Adrenal gland (tissue), 12 donors: ENCODE results near the gene ROR1. TPM values are rescaled to one million over a fixed set of nuclear protein-coding genes. Genes with fewer than 3 reads are reported as not detected.

ENCODE experiments used
- DNase-seq, 7 donors: peaks; one replicate each; pipeline ENCODE4 v3.0.0-alpha.2; 2019 to 2020
- H3K27ac ChIP-seq, 5 donors: fragments of 200-600 bp; sonication (generic) in 4 of 5; 1 replicate in 3 of 5; 2 replicates in 2 of 5; pipeline versions ENCODE4 v1.5.1 to v1.8.0; 2016 to 2020; ENCODE audit warnings: mild to moderate bottlenecking in 1 of 5
- H3K27me3 ChIP-seq: fragments of 200-600 bp; 2 replicates; pipeline ENCODE4 v1.8.0; 2021
- H3K36me3 ChIP-seq, 2 donors: fragments of 200-600 bp; replicated peaks in 1 of 2; 1 replicate in 1 of 2; 2 replicates in 1 of 2; pipeline versions ENCODE4 v1.5.1 to v1.8.0; 2018 to 2022
- H3K4me1 ChIP-seq, 2 donors: fragments of 200-600 bp; replicated peaks in 1 of 2; 1 replicate in 1 of 2; 2 replicates in 1 of 2; pipeline versions ENCODE4 v1.5.1 to v1.8.0; 2018 to 2021
- H3K4me3 ChIP-seq, 4 donors: fragments of 200-600 bp; sonication (generic) in 3 of 4; one replicate each; pipeline ENCODE4 v1.5.1; 2016 to 2018
- H3K9me3 ChIP-seq, 3 donors: fragments of 200-600 bp; sonication (generic) in 1 of 3; replicated peaks in 1 of 3; 1 replicate in 2 of 3; 2 replicates in 1 of 3; pipeline versions ENCODE4 v1.5.1 to v1.8.0; 2016 to 2021
- POLR2A ChIP-seq, 2 donors: fragments of 450-650 bp; IDR thresholded peaks; one replicate each; pipeline ENCODE4 v1.6.1; 2017; ENCODE audit warnings: antibody characterized with exemption in 2 of 2, mild to moderate bottlenecking in 2 of 2, moderate library complexity in 1 of 2
- WGBS, 4 donors: extraction: QIAGEN DNeasy Blood & Tissue Kit in 2 of 4; methylation state at CpG; one replicate each; pipeline versions ENCODE4 v1.1.5 to v1.1.7; 2013 to 2017; 5-methylcytosine and 5-hydroxymethylcytosine counted together
- intact Hi-C, 2 donors: fragments of 100-400 bp; cut with DNase I; formaldehyde crosslinking; loops; one replicate each; pipeline versions ENCODE4 v1.14.1 to v1.15.0; 2022 to 2023
- polyA plus RNA-seq, 3 donors: library from polyadenylated mRNA; stranded (reverse); fragments of 200-250 nt in 2 of 3; fragments of 350-450 nt in 1 of 3; fragmentation: Illumina TruSeq in 1 of 3; extraction: RNeasy Lipid Tissue Mini Kit (QIAGEN cat#74804) in 1 of 3; gene quantifications; one replicate each; pipeline ENCODE4 v1.2.3, GENCODE V29; 2013 to 2014
- total RNA-seq, 9 donors: library from RNA; depleted of rRNA in 4 of 9; stranded (reverse); fragments of >200 nt in 4 of 9; fragments of 120-200 nt in 1 of 9; fragmentation: NEBNext Ultra II Directional in 1 of 9; extraction: Animal tissue kit (Norgen Biotek cat#: 25700) in 1 of 9; gene quantifications; one replicate each; pipeline versions ENCODE4 v1.1.0 to v1.2.4, GENCODE V29; 2013 to 2023
- TF ChIP-seq, protein P1 (sequence below), 6 experiments: fragments of 450-650 bp in 4 of 6; fragments of 200-600 bp in 2 of 6; sonication (generic) in 1 of 6; IDR thresholded peaks; 1 replicate in 5 of 6; 2 replicates in 1 of 6; pipeline versions ENCODE4 v1.5.1 to v1.8.0; 2016 to 2021; ENCODE audit warnings: antibody characterized with exemption in 6 of 6, mild to moderate bottlenecking in 2 of 6, moderate library complexity in 1 of 6
- donor health status: healthy with polysubstance abuse.
- donor health status: Bipolar disorder and iron deficiency.
- donor health status: DM: yes; HTN: yes; CAD: no.
- donor health status: DM: no; HTN: no; CAD: no.
- donor health status: DM: no; HTN: no; CAD: no.
- donor health status: DM: yes; HTN: yes; CAD: no.

The ROR1 gene
- total and polyA plus RNA-seq, 12 donors: 0.54 to 4.6 (median 2.6) TPM

- Histone ChIP-seq H3K4me1 (peaks cover 5 to 6% of the 10 kb centered on the region in 2 donors), H3K27ac (peak overlapping the region in 2 of 5 donors; percentile 24 to 56), H3K4me3 (no peak overlapping the region), H3K36me3 (no peaks in the 10 kb centered on the region), H3K27me3 (no peaks in the 10 kb centered on the region), H3K9me3 (no peaks in the 10 kb centered on the region)
- TF ChIP-seq, protein P1, sequence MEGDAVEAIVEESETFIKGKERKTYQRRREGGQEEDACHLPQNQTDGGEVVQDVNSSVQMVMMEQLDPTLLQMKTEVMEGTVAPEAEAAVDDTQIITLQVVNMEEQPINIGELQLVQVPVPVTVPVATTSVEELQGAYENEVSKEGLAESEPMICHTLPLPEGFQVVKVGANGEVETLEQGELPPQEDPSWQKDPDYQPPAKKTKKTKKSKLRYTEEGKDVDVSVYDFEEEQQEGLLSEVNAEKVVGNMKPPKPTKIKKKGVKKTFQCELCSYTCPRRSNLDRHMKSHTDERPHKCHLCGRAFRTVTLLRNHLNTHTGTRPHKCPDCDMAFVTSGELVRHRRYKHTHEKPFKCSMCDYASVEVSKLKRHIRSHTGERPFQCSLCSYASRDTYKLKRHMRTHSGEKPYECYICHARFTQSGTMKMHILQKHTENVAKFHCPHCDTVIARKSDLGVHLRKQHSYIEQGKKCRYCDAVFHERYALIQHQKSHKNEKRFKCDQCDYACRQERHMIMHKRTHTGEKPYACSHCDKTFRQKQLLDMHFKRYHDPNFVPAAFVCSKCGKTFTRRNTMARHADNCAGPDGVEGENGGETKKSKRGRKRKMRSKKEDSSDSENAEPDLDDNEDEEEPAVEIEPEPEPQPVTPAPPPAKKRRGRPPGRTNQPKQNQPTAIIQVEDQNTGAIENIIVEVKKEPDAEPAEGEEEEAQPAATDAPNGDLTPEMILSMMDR (IDR thresholded peaks at IDR 0.05): no peak
- TF ChIP-seq POLR2A (IDR thresholded peaks at IDR 0.05): no peak
- 13 to 25% (median 19%) methylated on average over 3 of the region's 3 CpGs for WGBS, 4 donors
- intact Hi-C loops: no loop called here
- DNase-seq: peak; percentile 57 to 74 (median 64)
Measured at GRCh38 chr1:64039390-64039926, 265.6 kb downstream of the ROR1 start.

GRCh38 chr1:64041371-64042131 is 267.7 kb downstream of the ROR1 start:
- intact Hi-C loops: no loop called here
- TF ChIP-seq POLR2A (IDR thresholded peaks at IDR 0.05): no peak
- TF ChIP-seq, protein P1 (IDR thresholded peaks at IDR 0.05): no peak
- Histone ChIP-seq H3K27ac (no peak overlapping the region), H3K36me3 (no peaks in the 10 kb centered on the region), H3K27me3 (no peaks in the 10 kb centered on the region), H3K4me1 (peaks cover 5 to 6% of the 10 kb centered on the region in 2 donors), H3K9me3 (no peaks in the 10 kb centered on the region), H3K4me3 (no peak overlapping the region)
- 77 to 95% (median 86%) methylated on average over 3 of the region's 3 CpGs for WGBS, 4 donors
- no peak for DNase-seq

- Histone ChIP-seq H3K9me3 (no peaks in the 10 kb centered on the region), H3K4me1 (peaks cover 5 to 6% of the 10 kb centered on the region in 2 donors), H3K27me3 (no peaks in the 10 kb centered on the region), H3K27ac (no peak overlapping the region), H3K36me3 (no peaks in the 10 kb centered on the region), H3K4me3 (no peak overlapping the region)
- no peak for TF ChIP-seq POLR2A (IDR thresholded peaks at IDR 0.05)
- TF ChIP-seq, protein P1 (IDR thresholded peaks at IDR 0.05): no peak
- 71 to 85% (median 80%) methylated on average over 10 of the region's 10 CpGs for WGBS, 4 donors
- peak in 1 of 7 donors; percentile 2 for DNase-seq
- intact Hi-C loops: no loop called here
Measured at GRCh38 chr1:64042331-64043100, 268.7 kb downstream of the ROR1 start.

GRCh38 chr1:64043288-64043687 is 269.5 kb downstream of the ROR1 start:
- H3K27me3 ChIP-seq: no peaks in the 10 kb centered on the region
- H3K9me3 ChIP-seq: no peaks in the 10 kb centered on the region
- no peaks in the 10 kb centered on the region for H3K36me3 ChIP-seq
- no peak overlapping the region for H3K4me3 ChIP-seq
- DNase-seq: no peak
- TF ChIP-seq, protein P1 (IDR thresholded peaks at IDR 0.05): no peak
- no peak for TF ChIP-seq POLR2A (IDR thresholded peaks at IDR 0.05)
- H3K4me1 ChIP-seq: peaks cover 5 to 6% of the 10 kb centered on the region in 2 donors
- H3K27ac ChIP-seq: no peak overlapping the region
- 77 to 86% (median 82%) methylated on average over 2 of the region's 2 CpGs for WGBS, 4 donors
- intact Hi-C loops: no loop called here
